HFFc6 (cell line): ENCODE measurements around the gene OLIG2. TPM values are rescaled to one million over a fixed set of nuclear protein-coding genes. Genes with fewer than 3 reads are reported as not detected.

Experiments
- DNase-seq: peaks from one replicate; pipeline ENCODE4 v3.0.0-alpha.2; 2018
- H3K27ac Mint-ChIP-seq: 2 replicates; pipeline ENCODE4 v1.8.0; 2020; ENCODE audit warnings: mild to moderate bottlenecking, mixed read lengths
- H3K27me3 Mint-ChIP-seq: 2 replicates; pipeline ENCODE4 v1.8.0; 2021; ENCODE audit warnings: mild to moderate bottlenecking, moderate library complexity, mixed read lengths; ENCODE audit not compliant: insufficient read depth
- H3K36me3 Mint-ChIP-seq: 2 replicates; pipeline ENCODE4 v1.8.0; 2021; ENCODE audit warnings: low read depth, mixed read lengths
- H3K4me1 Mint-ChIP-seq: 2 replicates; pipeline ENCODE4 v1.8.0; 2020; ENCODE audit warnings: low read depth, mixed read lengths
- H3K4me3 Mint-ChIP-seq: 2 replicates; pipeline ENCODE4 v1.8.0; 2020; ENCODE audit warnings: mild to moderate bottlenecking, moderate library complexity, mixed read lengths
- H3K9me3 Mint-ChIP-seq: 2 replicates; pipeline ENCODE4 v1.8.0; 2020; ENCODE audit warnings: mild to moderate bottlenecking, mixed read lengths
- total RNA-seq, 6 experiments: library from RNA; stranded (reverse); fragmentation: NEBNext Ultra II Directional; extraction: Animal tissue kit (Norgen Biotek cat#: 25700); gene quantifications; 2 replicates in 1 of 6; 3 replicates in 5 of 6; pipeline ENCODE4 v1.2.3, GENCODE V29; 2021
- TF ChIP-seq, protein P1 (sequence below): fragments of 200-600 bp; sonication (generic); IDR thresholded peaks from 2 replicates; pipeline ENCODE4 v1.5.0; 2021; ENCODE audit warnings: antibody characterized with exemption, mild to moderate bottlenecking

OLIG2 gene
- total RNA-seq, 6 experiments from 2014 or later: not detected

DNA sequence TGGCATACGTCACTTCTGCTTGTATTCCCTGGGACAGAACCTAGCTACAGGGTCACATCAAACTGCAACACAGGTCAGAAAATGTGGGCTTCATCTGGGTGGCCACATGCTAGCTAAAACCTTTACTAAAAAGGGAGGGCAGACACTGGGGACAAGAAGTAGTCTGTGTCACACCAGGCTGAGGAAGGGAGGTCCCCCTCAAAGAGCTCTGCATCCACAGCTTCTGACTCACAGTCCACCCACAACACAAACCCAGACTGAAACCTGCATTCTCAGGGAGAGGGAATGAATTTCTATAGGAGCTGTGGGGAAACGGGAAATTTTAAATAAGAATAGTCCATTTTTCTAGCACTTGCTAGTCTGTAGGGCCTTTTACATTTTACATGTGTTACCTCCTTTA is 16.2 kb downstream of the OLIG2 start:
- TF ChIP-seq, protein P1, sequence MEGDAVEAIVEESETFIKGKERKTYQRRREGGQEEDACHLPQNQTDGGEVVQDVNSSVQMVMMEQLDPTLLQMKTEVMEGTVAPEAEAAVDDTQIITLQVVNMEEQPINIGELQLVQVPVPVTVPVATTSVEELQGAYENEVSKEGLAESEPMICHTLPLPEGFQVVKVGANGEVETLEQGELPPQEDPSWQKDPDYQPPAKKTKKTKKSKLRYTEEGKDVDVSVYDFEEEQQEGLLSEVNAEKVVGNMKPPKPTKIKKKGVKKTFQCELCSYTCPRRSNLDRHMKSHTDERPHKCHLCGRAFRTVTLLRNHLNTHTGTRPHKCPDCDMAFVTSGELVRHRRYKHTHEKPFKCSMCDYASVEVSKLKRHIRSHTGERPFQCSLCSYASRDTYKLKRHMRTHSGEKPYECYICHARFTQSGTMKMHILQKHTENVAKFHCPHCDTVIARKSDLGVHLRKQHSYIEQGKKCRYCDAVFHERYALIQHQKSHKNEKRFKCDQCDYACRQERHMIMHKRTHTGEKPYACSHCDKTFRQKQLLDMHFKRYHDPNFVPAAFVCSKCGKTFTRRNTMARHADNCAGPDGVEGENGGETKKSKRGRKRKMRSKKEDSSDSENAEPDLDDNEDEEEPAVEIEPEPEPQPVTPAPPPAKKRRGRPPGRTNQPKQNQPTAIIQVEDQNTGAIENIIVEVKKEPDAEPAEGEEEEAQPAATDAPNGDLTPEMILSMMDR: no peak
- Mint-ChIP-seq H3K27ac (no peak overlapping the region), H3K4me1 (peaks cover 46% of the 10 kb centered on the region), H3K27me3 (peaks cover 10% of the 10 kb centered on the region), H3K4me3 (no peak overlapping the region; the same call in 1 of the 2 replicates), H3K36me3 (no peaks in the 10 kb centered on the region), H3K9me3 (no peaks in the 10 kb centered on the region)
- peak; percentile 2 for DNase-seq

DNA sequence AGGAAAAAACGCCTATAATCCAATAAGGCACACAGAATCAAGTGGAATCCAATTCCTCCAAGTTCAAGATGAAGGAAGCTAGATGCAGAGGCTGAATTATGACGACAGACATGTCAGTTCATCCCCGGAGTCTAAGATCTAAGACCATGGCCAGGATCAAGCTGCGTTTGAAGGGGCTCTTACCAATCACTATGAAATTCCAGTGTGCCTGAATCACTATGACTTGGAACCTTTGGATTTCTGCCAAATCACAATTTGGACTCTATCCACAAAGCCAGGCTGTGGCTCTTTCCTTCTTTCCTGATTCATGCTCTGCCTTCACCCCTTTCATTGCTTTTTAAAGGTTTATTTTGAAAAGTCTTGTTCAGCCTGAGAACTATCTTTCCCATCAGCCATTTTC is 17.1 kb downstream of the OLIG2 start:
- Mint-ChIP-seq H3K27ac (peak overlapping the region; percentile 64), H3K4me3 (peak overlapping the region; percentile 45), H3K36me3 (no peaks in the 10 kb centered on the region), H3K4me1 (peaks cover 45% of the 10 kb centered on the region), H3K9me3 (no peaks in the 10 kb centered on the region), H3K27me3 (peaks cover 10% of the 10 kb centered on the region)
- TF ChIP-seq, protein P1: no peak
- DNase-seq: peak; percentile 94

DNA sequence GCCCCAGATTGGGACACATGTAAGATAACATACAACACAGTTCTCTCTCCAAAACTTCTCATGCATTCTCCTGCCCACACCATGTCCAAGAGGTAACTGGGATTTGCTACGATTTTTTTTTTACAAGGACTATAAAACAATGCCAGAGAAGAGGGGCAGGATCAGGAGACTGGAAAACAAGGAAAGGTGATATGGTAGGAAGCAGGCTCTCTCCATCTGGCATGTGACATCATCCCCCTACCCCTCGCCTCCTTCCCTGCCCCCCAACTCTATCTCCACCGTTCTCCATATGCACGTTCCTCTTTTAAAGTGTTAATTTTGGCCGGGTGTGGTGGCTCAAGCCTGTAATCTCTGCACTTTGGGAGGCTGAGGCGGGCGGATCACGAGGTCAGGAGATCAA is 20.7 kb downstream of the OLIG2 start:
- Mint-ChIP-seq H3K4me3 (no peak overlapping the region), H3K9me3 (no peaks in the 10 kb centered on the region), H3K27ac (no peak overlapping the region), H3K36me3 (no peaks in the 10 kb centered on the region), H3K27me3 (peaks cover 18% of the 10 kb centered on the region), H3K4me1 (peaks cover 41% of the 10 kb centered on the region)
- no peak for DNase-seq
- TF ChIP-seq, protein P1: no peak

DNA sequence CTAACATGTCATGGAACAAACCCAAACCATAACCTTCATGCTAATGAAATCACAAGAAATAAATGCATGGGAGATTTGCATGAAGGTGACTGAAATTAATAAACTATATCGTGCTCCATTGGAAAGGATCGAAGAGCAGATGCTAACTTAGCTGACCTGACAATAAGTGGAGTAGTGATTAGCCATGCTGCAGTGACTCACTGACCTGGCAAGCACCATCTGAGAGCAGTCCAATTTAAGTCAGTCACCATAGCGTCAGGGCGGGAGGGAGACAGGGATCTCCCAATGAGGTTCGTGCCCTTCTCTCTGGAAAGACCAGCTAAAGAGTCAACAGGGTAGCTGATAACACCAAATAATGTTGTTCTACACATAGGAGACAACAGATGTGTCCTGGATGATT is 21.5 kb downstream of the OLIG2 start:
- TF ChIP-seq, protein P1: no peak
- H3K36me3 Mint-ChIP-seq: no peaks in the 10 kb centered on the region
- DNase-seq: peak; percentile 37
- no peak overlapping the region for H3K27ac Mint-ChIP-seq
- no peak overlapping the region for H3K4me3 Mint-ChIP-seq
- H3K9me3 Mint-ChIP-seq: no peaks in the 10 kb centered on the region
- peaks cover 34% of the 10 kb centered on the region for H3K4me1 Mint-ChIP-seq
- H3K27me3 Mint-ChIP-seq: peaks cover 25% of the 10 kb centered on the region

DNA sequence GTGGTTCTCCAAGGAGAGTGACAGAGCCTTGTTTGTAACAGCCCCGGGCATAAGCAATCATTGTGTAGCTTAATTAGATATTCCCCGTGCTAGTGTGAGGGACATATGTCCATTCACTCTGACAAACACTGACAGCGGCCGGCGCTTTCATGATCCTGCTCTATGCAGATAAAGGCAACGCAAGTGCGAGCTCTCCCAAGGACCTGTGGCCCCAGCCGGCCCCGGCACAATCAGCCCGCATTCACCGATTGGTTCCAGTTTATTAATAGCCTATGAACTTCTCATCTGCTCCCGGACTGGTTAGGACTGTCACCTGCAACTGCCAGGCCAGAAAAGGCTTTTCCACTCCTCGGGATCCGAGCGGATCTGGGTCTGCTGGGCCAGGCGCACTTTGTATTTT is 26.2 kb downstream of the OLIG2 start:
- H3K9me3 Mint-ChIP-seq: no peaks in the 10 kb centered on the region
- no peak overlapping the region for H3K4me3 Mint-ChIP-seq
- peaks cover 52% of the 10 kb centered on the region for H3K27me3 Mint-ChIP-seq
- H3K4me1 Mint-ChIP-seq: peaks cover 7% of the 10 kb centered on the region
- H3K27ac Mint-ChIP-seq: no peak overlapping the region
- DNase-seq: no peak
- no peaks in the 10 kb centered on the region for H3K36me3 Mint-ChIP-seq
- TF ChIP-seq, protein P1: no peak

DNA sequence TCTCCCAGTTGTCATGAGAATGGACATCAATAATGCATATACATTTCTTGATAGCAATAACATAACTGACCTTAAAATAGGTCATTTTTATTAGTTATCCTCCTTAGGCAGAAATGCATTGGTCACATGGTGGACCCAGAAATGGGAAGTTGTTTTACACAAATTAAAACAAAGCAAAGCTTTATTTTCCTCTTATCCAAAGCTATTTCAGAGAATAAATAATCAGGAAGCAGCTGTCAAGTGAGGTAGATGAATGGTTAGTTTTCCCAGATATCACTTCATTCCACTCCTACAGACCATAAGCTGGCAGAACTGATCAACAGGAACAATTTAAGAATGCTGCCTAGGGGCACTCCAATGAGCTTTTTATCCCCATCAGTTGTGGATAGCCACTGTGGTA is 28.2 kb downstream of the OLIG2 start:
- TF ChIP-seq, protein P1: no peak
- no peak for DNase-seq
- no peaks in the 10 kb centered on the region for H3K9me3 Mint-ChIP-seq
- H3K27ac Mint-ChIP-seq: no peak overlapping the region
- no peak overlapping the region for H3K4me3 Mint-ChIP-seq
- H3K36me3 Mint-ChIP-seq: no peaks in the 10 kb centered on the region
- H3K4me1 Mint-ChIP-seq: no peaks in the 10 kb centered on the region
- H3K27me3 Mint-ChIP-seq: peaks cover 56% of the 10 kb centered on the region
